GM21447 (cell line): Measurements from ENCODE around the gene MSL2.
"Not testable (repeated sequence)": the region's sequence is repeated elsewhere in the genome, so short reads cannot be mapped to it uniquely, and the experiment has no call there.

Experiments
- ATAC-seq: cut with Tn5 transposase; IDR thresholded peaks from one replicate; pipeline ENCODE4 v1.9.1; 2021; ENCODE audit not compliant: unreplicated experiment

MSL2 gene

GRCh38 chr3:136146981-136147729 is 49.0 kb downstream of the MSL2 start:
- ATAC-seq = no peak

DNA sequence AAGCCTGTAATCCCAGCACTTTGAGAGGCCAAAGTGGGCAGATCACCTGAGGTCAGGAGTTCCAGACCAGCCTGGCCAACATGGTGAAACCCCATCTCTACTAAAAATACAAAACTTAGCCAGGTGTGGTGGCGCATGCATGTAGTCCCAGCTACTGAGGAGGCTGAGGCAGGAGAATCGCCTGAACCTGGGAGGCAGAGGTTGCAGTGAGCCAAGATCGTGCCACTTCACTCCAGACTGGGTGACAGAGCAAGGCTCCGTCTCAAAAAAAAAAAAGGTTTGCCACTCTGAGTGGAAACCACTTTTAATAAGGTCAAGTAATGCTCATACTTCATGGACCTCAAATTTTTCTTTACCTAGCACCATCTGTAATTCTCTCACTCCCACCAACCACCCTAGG is 51.7 kb downstream of the MSL2 start:
- not testable (repeated sequence) for ATAC-seq

GRCh38 chr3:136142592-136142991 is 53.5 kb downstream of the MSL2 start:
- ATAC-seq = no peak

DNA sequence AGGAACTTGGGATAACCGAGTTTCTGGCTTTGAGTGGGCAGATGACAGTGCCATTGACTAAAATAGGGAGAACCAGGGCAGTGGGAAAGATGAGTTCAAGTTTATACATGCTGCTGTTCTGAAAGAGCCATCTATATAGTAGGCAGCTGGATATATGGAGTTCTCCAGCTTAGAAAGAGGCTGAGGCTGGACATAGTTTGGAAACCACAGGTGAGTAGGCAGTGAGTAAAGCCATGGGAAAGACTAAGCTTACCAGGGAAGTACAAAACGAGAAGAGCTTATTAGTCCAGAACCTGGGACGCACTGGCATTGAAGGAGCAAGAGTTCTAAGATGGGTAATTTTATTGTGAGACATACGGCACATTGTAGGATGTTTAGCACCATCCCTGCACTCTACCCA is 54.2 kb downstream of the MSL2 start:
- ATAC-seq = no peak

- ATAC-seq = no peak
Observed at GRCh38 chr3:136141291-136141785, 54.8 kb downstream of the MSL2 start.

GRCh38 chr3:136136454-136136853 is 59.7 kb downstream of the MSL2 start:
- ATAC-seq = no peak

DNA sequence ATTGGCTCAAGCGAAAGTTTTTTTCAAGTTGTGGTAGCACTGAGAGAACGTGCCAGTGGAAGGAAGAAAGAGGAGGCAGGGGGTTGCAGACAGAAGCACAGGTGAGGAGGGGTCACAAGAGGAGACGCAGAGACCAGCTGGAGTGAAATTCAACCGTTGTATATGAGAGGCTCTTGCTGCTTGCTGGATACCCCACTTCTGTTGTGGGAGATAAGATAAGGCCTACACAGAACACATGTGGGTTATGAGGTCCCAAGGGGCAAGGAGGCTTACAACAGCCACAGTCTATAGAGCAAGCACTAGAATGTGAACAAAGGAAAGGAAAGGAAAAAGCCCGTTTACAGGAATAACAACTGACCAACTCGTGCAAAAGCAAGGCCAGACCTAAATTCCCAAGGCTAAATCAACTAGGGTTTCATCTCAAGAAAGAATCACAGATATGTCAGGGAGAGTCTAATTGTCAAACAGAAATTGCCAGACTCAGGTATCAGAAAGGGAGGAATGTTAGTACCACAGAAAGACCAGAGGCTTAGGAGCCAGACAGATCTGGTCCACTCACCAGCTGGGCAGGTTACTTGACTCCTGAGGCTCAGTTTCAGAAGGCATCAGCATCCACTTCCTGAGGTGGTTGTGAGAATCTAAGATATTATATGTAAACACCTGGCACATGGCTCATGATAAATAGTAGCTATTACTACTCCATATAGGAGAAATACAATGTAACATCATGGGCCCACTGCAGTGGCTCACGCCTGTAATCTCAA is 60.9 kb downstream of the MSL2 start:
- ATAC-seq = no peak

DNA sequence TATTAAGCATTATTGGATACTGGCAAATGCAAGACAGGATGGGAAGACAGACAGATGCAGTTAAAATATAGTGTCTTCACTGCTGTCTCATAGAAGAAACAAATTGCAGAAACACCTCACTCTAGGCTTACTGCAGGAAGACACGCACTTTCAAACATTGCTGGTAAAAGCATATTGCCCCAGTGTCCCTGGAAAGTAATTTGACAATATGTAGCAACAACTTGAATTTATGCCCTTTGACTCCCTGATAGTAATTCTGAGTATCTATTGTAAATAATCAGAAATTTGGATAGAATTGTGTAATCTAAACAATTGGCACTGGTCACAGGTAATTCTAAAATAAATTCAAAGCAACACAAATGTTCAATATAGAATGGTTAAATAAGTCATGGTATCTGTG is 62.0 kb downstream of the MSL2 start:
- no peak for ATAC-seq

GRCh38 chr3:136131647-136132046 is 64.5 kb downstream of the MSL2 start:
- ATAC-seq = not testable (repeated sequence)

- ATAC-seq = no peak
Observed at GRCh38 chr3:136122006-136122405, 74.1 kb downstream of the MSL2 start.

DNA sequence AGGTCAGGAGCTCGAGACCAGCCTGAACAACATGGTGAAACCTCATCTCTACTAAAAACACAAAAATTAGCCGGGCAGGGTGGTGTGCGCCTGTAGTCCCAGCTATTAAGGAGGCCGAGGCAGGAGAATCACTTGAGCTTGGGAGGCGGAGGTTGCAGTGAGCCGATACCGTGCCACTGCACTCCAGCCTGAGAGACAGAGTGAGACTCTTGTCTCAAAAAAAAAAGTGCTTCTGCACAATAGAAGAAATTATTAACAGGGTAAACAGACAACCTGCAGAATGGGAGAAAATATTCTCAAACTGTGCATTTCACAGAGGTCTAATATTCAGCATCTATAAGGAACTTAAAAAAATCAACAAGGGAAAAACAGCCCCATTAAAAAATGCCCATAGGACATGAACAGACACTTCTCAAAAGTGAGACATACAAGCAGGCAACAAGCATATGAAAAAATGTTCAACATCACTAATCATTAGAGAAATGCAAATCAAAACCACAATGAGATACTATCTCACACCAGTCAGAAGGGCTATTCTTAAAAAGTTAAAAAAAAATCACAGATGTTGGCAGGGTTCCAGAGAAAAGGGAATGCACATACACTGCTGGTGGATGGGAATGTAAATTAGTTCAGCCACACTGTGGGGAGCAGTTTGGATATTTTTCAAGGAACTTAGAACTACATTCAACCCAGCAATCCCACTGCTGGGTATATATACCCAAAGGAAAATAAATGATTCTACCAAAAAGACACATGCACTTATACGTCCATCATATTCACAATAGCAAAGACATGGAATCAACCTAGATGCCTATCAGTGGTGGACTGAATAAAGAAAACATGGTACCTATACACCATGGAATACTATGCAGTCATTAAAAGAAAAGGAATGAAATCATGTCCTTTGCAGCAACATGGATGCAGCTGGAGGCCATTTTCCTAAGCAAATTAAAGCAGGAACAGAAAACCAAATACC is 75.5 kb downstream of the MSL2 start:
- peak; percentile 87 for ATAC-seq

DNA sequence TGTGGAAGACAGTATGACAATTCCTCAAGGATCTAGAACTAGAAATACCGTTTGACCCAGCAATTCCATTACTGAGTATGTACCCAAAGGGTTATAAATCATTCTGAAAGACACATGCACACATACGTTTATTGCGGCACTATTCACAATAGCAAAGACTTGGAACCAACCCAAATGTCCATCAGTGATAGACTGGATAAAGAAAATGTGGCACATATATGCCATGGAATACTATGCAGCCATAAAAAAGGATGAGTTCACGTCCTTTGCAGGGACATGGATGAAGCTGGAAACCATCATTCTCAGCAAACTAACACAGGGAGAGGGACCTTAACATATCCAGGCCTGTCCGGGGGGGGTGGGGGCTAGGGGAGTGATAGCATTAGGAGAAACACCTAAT is 76.4 kb downstream of the MSL2 start:
- ATAC-seq = not testable (repeated sequence)

DNA sequence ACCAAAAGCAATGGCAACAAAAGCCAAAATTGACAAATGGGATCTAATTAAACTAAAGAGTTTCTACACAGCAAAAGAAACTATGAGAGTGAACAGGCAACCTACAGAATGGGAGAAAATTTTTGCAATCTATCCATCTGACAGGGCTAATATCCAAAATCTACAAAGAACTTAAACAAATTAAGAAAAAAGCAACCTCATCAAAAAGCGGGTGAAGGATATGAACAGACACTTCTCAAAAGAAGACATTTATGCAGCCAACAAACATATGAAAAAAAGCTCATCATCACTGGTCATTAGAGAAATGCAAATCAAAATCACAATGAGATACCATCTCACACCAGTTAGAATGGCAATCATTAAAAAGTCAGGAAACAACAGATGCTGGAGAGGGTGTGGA is 76.8 kb downstream of the MSL2 start:
- not testable (repeated sequence) for ATAC-seq

DNA sequence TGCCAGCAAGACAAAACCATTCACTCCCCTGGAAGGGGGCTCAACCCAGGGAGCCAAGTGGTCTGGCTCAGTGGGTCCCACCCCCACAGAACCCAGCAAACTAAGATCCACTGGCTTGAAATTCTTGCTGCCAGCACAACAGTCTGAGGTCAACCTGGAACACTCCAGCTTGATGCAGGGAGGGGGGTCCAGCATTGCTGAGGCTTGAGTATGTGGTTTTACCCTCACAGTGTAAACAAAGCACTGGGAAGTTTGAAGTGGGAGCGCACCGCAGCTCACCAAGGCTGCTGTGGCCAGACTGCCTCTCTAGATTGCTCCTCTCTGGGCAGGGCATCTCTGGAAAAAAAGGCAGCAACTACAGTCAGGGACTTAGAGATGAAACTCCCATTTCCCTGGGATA is 81.7 kb downstream of the MSL2 start:
- no peak for ATAC-seq

DNA sequence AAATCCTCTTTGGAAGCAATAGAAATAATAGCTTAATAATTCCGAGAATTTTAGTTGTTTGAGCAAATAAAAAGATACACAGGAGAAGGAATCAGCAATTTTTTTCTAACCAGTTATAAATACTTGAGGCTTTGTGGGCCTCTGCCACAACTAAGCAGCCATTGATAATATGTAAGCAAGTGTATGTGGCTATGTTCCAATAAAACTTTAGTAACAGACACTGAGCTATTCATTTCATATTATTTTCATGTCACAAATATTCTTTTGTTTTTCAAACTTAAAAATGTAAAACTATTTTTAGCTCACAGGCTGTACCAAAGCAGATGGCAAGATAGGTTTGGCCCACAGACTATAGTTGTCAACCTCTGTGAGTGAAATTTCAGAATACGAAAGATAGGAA is 85.7 kb downstream of the MSL2 start:
- no peak for ATAC-seq

DNA sequence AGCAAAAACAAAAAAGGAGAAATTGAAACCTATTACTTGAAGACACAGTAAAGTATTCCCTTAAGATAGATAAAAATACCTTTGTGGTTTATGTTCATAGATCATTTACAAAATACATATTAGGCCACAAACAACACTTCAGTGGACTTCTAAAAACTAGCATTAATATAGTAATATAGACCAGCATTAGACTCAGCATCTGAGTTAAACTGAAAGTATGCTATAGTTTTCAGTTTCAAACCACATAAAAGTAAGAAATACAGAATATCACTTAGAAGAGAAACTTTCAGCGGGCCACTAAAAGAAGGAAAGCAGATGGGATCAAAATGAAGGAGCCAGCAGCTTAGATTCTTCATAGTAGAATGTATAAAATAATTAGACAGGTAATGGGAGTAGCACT is 86.6 kb downstream of the MSL2 start:
- ATAC-seq = peak; percentile 97

DNA sequence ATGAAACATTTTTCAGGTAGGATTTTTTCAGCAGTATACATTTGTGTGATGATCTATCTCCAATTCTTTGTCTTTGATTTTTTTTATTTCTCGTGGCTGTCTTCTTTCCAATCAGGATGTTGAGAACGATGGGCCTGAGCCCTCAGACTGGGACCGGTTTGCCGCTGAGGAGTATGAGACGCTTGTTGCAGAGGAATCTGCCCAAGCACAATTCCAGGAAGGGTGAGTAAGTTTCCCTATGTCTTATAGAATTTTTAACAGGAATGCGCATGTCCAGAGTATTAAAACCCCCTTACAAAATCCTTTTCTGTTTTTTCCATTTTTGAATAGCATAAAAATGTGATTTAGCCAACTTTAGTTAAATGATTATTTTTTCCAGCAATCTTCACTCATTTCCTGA is 90.0 kb downstream of the MSL2 start:
- no peak for ATAC-seq

DNA sequence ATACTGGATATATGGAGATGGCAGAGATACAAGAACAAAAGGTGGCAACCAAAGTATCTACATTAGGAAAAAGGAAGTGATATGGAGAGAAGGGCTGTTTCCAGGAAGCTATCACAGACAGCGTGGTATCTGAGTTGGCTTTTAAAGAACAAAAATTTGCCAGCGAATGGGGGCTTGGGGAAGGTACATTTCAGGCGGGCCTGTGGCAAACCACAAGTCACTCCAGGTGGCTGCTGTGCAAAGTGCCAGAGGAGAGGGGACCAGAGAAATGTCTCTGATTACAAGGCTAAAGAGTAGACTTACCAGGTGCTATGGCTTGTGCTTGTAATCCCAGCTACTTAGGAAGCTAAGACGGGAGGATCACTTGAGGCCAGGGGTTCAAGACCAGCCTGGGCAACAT is 91.1 kb downstream of the MSL2 start:
- no peak for ATAC-seq
